ENCODE measurements around the gene TASL. TPM values are rescaled to one million over a fixed set of nuclear protein-coding genes. Genes with fewer than 3 reads are reported as not detected.

TASL gene
- total RNA-seq, 4 donors from 2014 or later, result 1.9 to 6.6 TPM; not detected in 2

Small RNA genes lying within 50 kb of the gene (small RNA-seq; reads per million reads assigned to genes)
- 0 reads per million in 2 donors for gene CKS1BP6

Other genes starting within 250 kb of the TASL start
- gene GK, start 75.7 kb upstream of the TASL start, total RNA-seq, result 10 to 100 TPM; 12.4 to 74.1 (median 56.9) TPM